AG08396 (cell line): ENCODE results near the gene SUMF1.
"Not testable (repeated sequence)": the region's sequence is repeated elsewhere in the genome, so short reads cannot be mapped to it uniquely, and the experiment has no call there.

ENCODE experiments used
- DNase-seq: peaks from one replicate; pipeline ENCODE4 v3.0.0; 2012; ENCODE audit warnings: low spot score, mixed read lengths

SUMF1 gene

GRCh38 chr3:4460334-4460733, 6.7 kb downstream of the SUMF1 start:
- DNase-seq, result no peak

DNA sequence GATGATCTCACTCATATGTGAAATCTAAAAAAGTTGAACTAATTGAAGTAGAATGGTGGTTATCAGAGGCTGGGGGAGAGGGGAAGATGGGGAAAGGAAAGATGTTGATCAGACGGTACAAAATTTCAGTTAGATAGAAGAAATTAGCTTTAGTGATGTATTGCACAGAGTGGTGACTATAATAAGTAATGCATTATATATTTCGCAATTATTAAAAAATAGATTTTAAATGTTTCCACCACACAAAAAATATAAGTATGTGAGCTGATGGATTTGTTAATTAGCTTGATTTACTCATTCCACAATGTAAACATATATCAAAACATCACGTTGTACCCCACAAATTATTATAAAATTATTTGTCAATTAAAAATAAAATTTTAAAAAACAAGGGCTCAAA, 8.1 kb downstream of the SUMF1 start:
- DNase-seq, result no peak

- DNase-seq, result not testable (repeated sequence)
Measured at GRCh38 chr3:4456780-4457179, 10.3 kb downstream of the SUMF1 start.

GRCh38 chr3:4454142-4454541, 12.9 kb downstream of the SUMF1 start:
- no peak for DNase-seq

- no peak for DNase-seq
Measured at GRCh38 chr3:4449043-4449805, 17.8 kb downstream of the SUMF1 start.

GRCh38 chr3:4448187-4448586, 18.9 kb downstream of the SUMF1 start:
- DNase-seq, result no peak

GRCh38 chr3:4447295-4447999, 19.6 kb downstream of the SUMF1 start:
- DNase-seq, result no peak

- DNase-seq, result no peak
Measured at GRCh38 chr3:4440951-4441350, 26.1 kb downstream of the SUMF1 start.

GRCh38 chr3:4438296-4438695, 28.8 kb downstream of the SUMF1 start:
- DNase-seq, result no peak

GRCh38 chr3:4432259-4432658, 34.8 kb downstream of the SUMF1 start:
- no peak for DNase-seq

- DNase-seq, result no peak
Measured at GRCh38 chr3:4429648-4430350, 37.3 kb downstream of the SUMF1 start.

DNA sequence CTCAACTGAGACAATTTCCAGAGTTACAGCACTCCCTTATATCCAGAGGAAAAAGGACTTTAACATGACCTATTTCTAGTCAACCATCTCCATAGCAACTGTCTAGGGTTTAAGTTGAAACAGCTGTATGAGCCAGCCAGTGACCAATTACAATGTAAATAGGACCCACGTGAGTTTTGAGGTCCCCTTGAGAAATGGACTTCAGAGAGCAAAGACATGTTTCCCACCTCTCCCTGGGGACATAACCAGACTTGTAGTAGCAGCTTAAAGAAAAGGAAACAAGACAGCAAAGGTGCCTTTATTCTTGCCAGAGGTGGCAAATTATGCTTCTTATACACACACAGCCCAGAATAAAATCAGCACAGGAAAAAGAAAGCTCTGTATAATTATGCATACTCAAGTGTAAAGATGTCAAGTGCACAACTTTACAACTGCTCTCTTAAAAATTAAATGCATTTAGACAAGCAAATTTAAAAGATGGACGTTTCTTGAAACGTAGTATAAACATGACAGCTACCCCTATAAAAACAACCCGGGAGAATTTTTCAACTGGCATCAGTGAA, 40.2 kb downstream of the SUMF1 start:
- DNase-seq, result peak; percentile 57

GRCh38 chr3:4426261-4426781, 40.7 kb downstream of the SUMF1 start:
- no peak for DNase-seq

DNA sequence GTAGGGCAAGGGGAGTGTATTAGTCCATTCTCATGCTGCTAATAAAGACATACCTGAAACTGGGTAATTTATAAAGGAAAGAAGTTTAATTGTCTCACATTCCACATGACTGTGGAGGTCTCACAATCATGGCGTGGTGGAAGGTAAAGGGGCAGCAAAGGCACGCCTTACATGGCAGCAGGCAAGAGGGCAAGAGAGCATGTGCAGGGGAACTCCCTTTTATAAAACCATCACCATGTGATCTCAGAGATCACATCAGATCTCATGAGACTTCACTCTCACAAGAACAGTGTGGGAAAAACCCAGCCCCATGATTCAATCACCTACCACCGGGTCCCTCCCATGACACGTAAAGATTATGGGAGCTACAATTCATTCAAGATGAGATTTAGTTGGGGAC, 41.4 kb downstream of the SUMF1 start:
- DNase-seq, result no peak

DNA sequence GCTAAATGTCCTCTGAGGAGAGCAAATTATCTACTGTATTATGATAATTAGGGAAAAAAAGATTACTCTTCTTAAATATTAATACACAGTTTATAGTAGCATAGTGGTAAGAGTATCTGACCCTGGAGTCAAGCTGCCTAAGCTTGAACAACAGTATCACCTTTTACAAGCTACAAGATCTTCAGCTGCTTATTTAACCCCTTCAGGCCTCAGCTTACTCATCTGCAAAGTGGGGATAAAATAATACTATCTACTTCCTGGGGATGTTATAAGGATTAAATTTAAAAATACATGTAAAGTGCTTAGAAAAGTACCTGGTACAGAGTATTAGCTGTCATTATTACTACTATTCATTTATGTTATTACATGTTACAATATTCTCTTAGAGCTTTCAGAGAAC, 42.0 kb downstream of the SUMF1 start:
- no peak for DNase-seq

GRCh38 chr3:4421121-4421520, 45.9 kb downstream of the SUMF1 start:
- DNase-seq, result peak; percentile 45

GRCh38 chr3:4419920-4420319, 47.1 kb downstream of the SUMF1 start:
- no peak for DNase-seq

GRCh38 chr3:4419386-4419785, 47.7 kb downstream of the SUMF1 start:
- DNase-seq, result no peak

DNA sequence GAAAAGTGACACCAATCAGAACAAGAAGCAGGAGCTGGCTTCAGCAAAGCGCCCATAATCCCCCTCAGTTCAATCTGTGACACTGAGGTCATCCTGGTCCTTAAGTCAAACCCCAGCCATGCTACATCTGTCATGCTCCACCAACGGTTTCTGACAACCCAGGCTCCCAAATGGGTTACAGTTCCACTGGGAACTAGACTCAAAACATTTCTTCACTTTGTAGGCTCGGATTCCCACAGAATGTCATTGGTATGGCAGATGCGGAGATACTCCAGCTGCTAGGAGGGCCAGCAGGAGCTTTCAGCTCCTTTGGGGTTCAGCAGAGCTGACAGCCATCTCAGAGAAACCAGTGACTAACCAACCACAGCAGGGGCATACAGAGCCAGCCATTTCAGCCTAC, 48.9 kb downstream of the SUMF1 start:
- DNase-seq, result no peak

GRCh38 chr3:4417449-4417848, 49.6 kb downstream of the SUMF1 start:
- no peak for DNase-seq

DNA sequence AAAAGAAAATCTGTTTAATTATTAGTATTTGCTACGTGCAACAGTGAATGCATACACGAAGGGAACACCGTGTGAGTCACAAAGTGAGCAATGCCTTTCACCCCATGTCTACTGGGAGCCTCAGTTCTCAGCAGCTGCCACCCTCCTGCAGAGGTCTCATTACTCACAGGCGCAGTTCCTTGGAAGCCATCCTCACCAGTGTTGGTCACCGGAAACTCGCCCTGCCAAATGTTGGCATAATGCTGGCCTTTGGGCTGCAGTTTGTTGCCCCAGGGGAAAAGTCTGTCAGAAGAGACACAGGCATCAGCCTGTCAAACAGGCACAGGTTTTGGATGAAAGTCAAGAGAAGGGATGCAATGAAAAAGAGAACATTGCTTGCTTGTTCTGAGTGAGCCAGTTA, 50.1 kb downstream of the SUMF1 start:
- DNase-seq, result peak; percentile 62

- DNase-seq, result no peak
Measured at GRCh38 chr3:4416427-4416945, 50.6 kb downstream of the SUMF1 start.
